H1 (cell line): ENCODE data around the gene HLA-DMB. TPM values are rescaled to one million over a fixed set of nuclear protein-coding genes. Genes with fewer than 3 reads are reported as not detected.
A peak's percentile ranks its signal among the peaks of the same experiment; 100 is the strongest.

Experiments
- CTCF ChIA-PET: fragments of 300-600 bp; sonication (Branson Sonifier 250); formaldehyde crosslinking; loops from one replicate; lab custom pipeline; 2021; ENCODE audit not compliant: partially characterized antibody; lab: Charles Lee
- POLR2A ChIA-PET: fragments of 300-600 bp; sonication (Branson Sonifier 250); formaldehyde crosslinking; loops from one replicate; lab custom pipeline; 2021; ENCODE audit warnings: inconsistent platforms; ENCODE audit not compliant: partially characterized antibody; lab: Charles Lee
- DNase-seq, 2 experiments: peaks; one replicate each; pipeline versions ENCODE4 v3.0.0 to v3.0.0-alpha.2; 2010 to 2022; ENCODE audit warnings: low spot score in 2 of 2, low read depth in 1 of 2, mixed read lengths in 1 of 2
- FAIRE-seq: peaks from 2 replicates; lab custom pipeline; 2011; peaks lifted over from hg19 to GRCh38; lab: Jason Lieb, UNC
- H2AFZ ChIP-seq: 2 replicates; pipeline ENCODE4 v1.8.1; 2012; ENCODE audit warnings: low read length, inconsistent platforms
- H2AK5ac ChIP-seq: 2 replicates; pipeline ENCODE4 v1.6.1; 2013; ENCODE audit warnings: low read depth, low read length
- H2BK120ac ChIP-seq: replicated peaks from 2 replicates; pipeline ENCODE3; 2013; ENCODE audit warnings: low read depth, low read length, inconsistent platforms
- H2BK12ac ChIP-seq: 2 replicates; pipeline ENCODE4 v1.6.1; 2013; ENCODE audit warnings: low read depth, low read length
- H2BK15ac ChIP-seq: 2 replicates; pipeline ENCODE4 v1.6.1; 2013; ENCODE audit warnings: low read length
- H2BK20ac ChIP-seq: 2 replicates; pipeline ENCODE4 v1.6.1; 2013; ENCODE audit warnings: low read length
- H2BK5ac ChIP-seq: 2 replicates; pipeline ENCODE4 v1.6.1; 2013; ENCODE audit warnings: low read depth, low read length
- H3K14ac ChIP-seq: 2 replicates; pipeline ENCODE4 v1.6.1; 2013; ENCODE audit warnings: inconsistent platforms; ENCODE audit not compliant: insufficient read length
- H3K18ac ChIP-seq: 2 replicates; pipeline ENCODE4 v1.6.1; 2013; ENCODE audit warnings: low read length; ENCODE audit errors: extremely low read depth
- H3K23ac ChIP-seq: 2 replicates; pipeline ENCODE4 v1.6.1; 2013; ENCODE audit warnings: inconsistent platforms; ENCODE audit not compliant: insufficient read length
- H3K23me2 ChIP-seq: 2 replicates; pipeline ENCODE4 v1.6.1; 2013; ENCODE audit warnings: low read depth, low read length
- H3K27ac ChIP-seq: 2 replicates; pipeline ENCODE4 v1.6.1; 2011; ENCODE audit warnings: low read depth, low read length, inconsistent platforms
- H3K27me3 ChIP-seq, 4 experiments: replicated peaks in 1 of 4; 1 replicate in 1 of 4; 2 replicates in 3 of 4; pipeline versions ENCODE4 v1.6.1 to v1.8.1; 2011 to 2013; ENCODE audit warnings: low read length in 3 of 4, mild to moderate bottlenecking in 3 of 4, inconsistent platforms in 2 of 4, mixed read lengths in 2 of 4, moderate library complexity in 1 of 4; ENCODE audit not compliant: control insufficient read depth in 3 of 4, insufficient read depth in 3 of 4; ENCODE audit errors: extremely low read depth in 1 of 4
- H3K36me3 ChIP-seq, 4 experiments: 2 replicates each; pipeline versions ENCODE4 v1.6.1 to v1.8.1; 2011 to 2013; ENCODE audit warnings: mild to moderate bottlenecking in 4 of 4, low read length in 3 of 4, moderate library complexity in 2 of 4, control low read depth in 1 of 4, inconsistent platforms in 1 of 4; ENCODE audit not compliant: insufficient read depth in 4 of 4, control insufficient read depth in 2 of 4
- H3K4ac ChIP-seq: replicated peaks from 2 replicates; pipeline ENCODE3; 2013; ENCODE audit warnings: low read length, low read depth, mixed read lengths, inconsistent platforms; ENCODE audit not compliant: insufficient read length
- H3K4me1 ChIP-seq, 4 experiments: replicated peaks in 1 of 4; 1 replicate in 1 of 4; 2 replicates in 3 of 4; pipeline versions ENCODE4 v1.6.1 to v1.8.1; 2011 to 2013; ENCODE audit warnings: low read length in 3 of 4, inconsistent platforms in 2 of 4, mixed read lengths in 1 of 4; ENCODE audit not compliant: insufficient read depth in 4 of 4, control insufficient read depth in 3 of 4
- H3K4me2 ChIP-seq, 2 experiments: 2 replicates each; pipeline versions ENCODE4 v1.6.1 to v1.8.1; 2011 to 2013; ENCODE audit warnings: low read depth in 2 of 2, low read length in 2 of 2, control low read depth in 1 of 2, inconsistent platforms in 1 of 2, mild to moderate bottlenecking in 1 of 2; ENCODE audit not compliant: insufficient read depth in 1 of 2
- H3K4me3 ChIP-seq, 4 experiments: fragments of 200-600, 300-600 bp in 1 of 4; sonication (generic), shearing (Covaris generic), sonication (Bioruptor Twin) in 1 of 4; 2 replicates each; pipeline versions ENCODE4 v1.5.1 to v1.8.1; 2011 to 2016; ENCODE audit warnings: low read length in 4 of 4, low read depth in 3 of 4, control low read depth in 2 of 4, inconsistent platforms in 2 of 4, mild to moderate bottlenecking in 2 of 4, mixed read lengths in 1 of 4, moderate library complexity in 1 of 4; ENCODE audit not compliant: insufficient read depth in 2 of 4; ENCODE audit errors: extremely low read depth in 1 of 4
- H3K56ac ChIP-seq: replicated peaks from 2 replicates; pipeline ENCODE3; 2013; ENCODE audit warnings: low read depth, mild to moderate bottlenecking, mixed read lengths, low read length, inconsistent platforms; ENCODE audit not compliant: insufficient read length
- H3K79me1 ChIP-seq: 2 replicates; pipeline ENCODE4 v1.6.1; 2013; ENCODE audit warnings: low read depth, low read length, control low read depth
- H3K79me2 ChIP-seq, 2 experiments: 2 replicates each; pipeline versions ENCODE4 v1.6.1 to v1.8.1; 2012 to 2013; ENCODE audit warnings: low read length in 2 of 2, mild to moderate bottlenecking in 2 of 2, inconsistent platforms in 1 of 2; ENCODE audit not compliant: insufficient read depth in 2 of 2, control insufficient read depth in 1 of 2
- H3K9ac ChIP-seq, 4 experiments: replicated peaks in 1 of 4; 1 replicate in 1 of 4; 2 replicates in 3 of 4; pipeline versions ENCODE4 v1.6.1 to v1.8.1; 2011 to 2013; ENCODE audit warnings: low read depth in 3 of 4, low read length in 3 of 4, control low read depth in 2 of 4, mild to moderate bottlenecking in 2 of 4, moderate library complexity in 2 of 4, inconsistent platforms in 1 of 4; ENCODE audit errors: extremely low read depth in 1 of 4
- H3K9me3 ChIP-seq, 2 experiments: 2 replicates each; pipeline versions ENCODE4 v1.6.1 to v1.8.1; 2012 to 2013; ENCODE audit warnings: mild to moderate bottlenecking in 2 of 2, moderate library complexity in 2 of 2, control low read depth in 1 of 2, inconsistent platforms in 1 of 2, low read depth in 1 of 2, low read length in 1 of 2, mixed read lengths in 1 of 2; ENCODE audit not compliant: insufficient read depth in 2 of 2
- H4K20me1 ChIP-seq, 2 experiments: replicated peaks in 1 of 2; 2 replicates each; pipeline versions ENCODE3 to v1.8.1; 2011 to 2013; ENCODE audit warnings: inconsistent platforms in 2 of 2, low read length in 2 of 2, mild to moderate bottlenecking in 1 of 2; ENCODE audit not compliant: insufficient read depth in 2 of 2, control insufficient read depth in 1 of 2
- H4K5ac ChIP-seq: 2 replicates; pipeline ENCODE4 v1.6.1; 2013; ENCODE audit warnings: low read length, low read depth, mixed read lengths, inconsistent platforms; ENCODE audit not compliant: insufficient read length
- H4K8ac ChIP-seq: 2 replicates; pipeline ENCODE4 v1.8.0; 2013; ENCODE audit warnings: mild to moderate bottlenecking, moderate library complexity, low read length, inconsistent platforms; ENCODE audit not compliant: insufficient read depth; ENCODE audit errors: extremely low read depth
- H4K91ac ChIP-seq: replicated peaks from 2 replicates; pipeline ENCODE3; 2013; ENCODE audit warnings: low read length, mixed read lengths, inconsistent platforms; ENCODE audit not compliant: insufficient read length
- JUND ChIP-seq: IDR thresholded peaks from 2 replicates; pipeline ENCODE4 v1.6.1; 2011; ENCODE audit warnings: mild to moderate bottlenecking, improper control_type of control experiment, low read length
- NANOG ChIP-seq: IDR thresholded peaks from 2 replicates; pipeline ENCODE4 v1.6.1; 2011; ENCODE audit warnings: low read length, low read depth, mild to moderate bottlenecking, inconsistent platforms; ENCODE audit not compliant: insufficient read depth, poor library complexity, severe bottlenecking
- POLR2A ChIP-seq, 2 experiments: IDR thresholded peaks; 1 replicate in 1 of 2; 2 replicates in 1 of 2; pipeline ENCODE4 v1.6.1; 2011; ENCODE audit warnings: low read depth in 2 of 2, low read length in 2 of 2, mild to moderate bottlenecking in 2 of 2; ENCODE audit errors: control extremely low read depth in 1 of 2
- WGBS, 2 experiments: shearing (Covaris generic) in 1 of 2; methylation state at CpG; one replicate each; pipeline versions ENCODE4 v1.1.6 to v1.1.7; 2013 to 2015; ENCODE audit warnings: low lambda C conversion rate in 2 of 2, mixed read lengths in 2 of 2, inconsistent platforms in 1 of 2, low coverage in 1 of 2, missing lambda C conversion rate in 1 of 2; ENCODE audit not compliant: insufficient replicate concordance in 2 of 2, insufficient coverage in 1 of 2, insufficient read length in 1 of 2; ENCODE audit errors: extremely low coverage in 1 of 2, missing lambda C conversion rate in 1 of 2; 5-methylcytosine and 5-hydroxymethylcytosine counted together
- polyA plus RNA-seq, 7 experiments: library from polyadenylated mRNA; depleted of rRNA in 3 of 7; stranded (reverse) in 5 of 7; unstranded in 2 of 7; fragments of >200 nt in 5 of 7; fragments of 200-250 nt in 2 of 7; gene quantifications; 1 replicate in 5 of 7; 2 replicates in 1 of 7; 4 replicates in 1 of 7; pipeline versions ENCODE4 v1.2.1 to v1.2.3, GENCODE V29; 2011 to 2013; ENCODE audit warnings: missing spikeins in 2 of 7, mixed read lengths in 2 of 7
- total RNA-seq: library from RNA; stranded (reverse); fragmentation: NEBNext Ultra II Directional; extraction: Animal tissue kit (Norgen Biotek cat#: 25700); gene quantifications from 2 replicates; pipeline ENCODE4 v1.2.1, GENCODE V29; 2021

Gene HLA-DMB
- total and polyA plus RNA-seq, 2 of the 8 experiments (the other 6 are each of a cell fraction or from before 2014, with no cell fraction given) = 2.7 to 4.7 TPM

- Histone ChIP-seq H3K4ac (no peak overlapping the region), H3K4me1 (peaks cover 0 to 11% (median 6%) of the 10 kb centered on the region in 4 experiments; a peak in 5 of 7 replicates)
- POLR2A ChIA-PET = interaction anchor here (0.6 to 33.3 kb wide), 8 partner anchors 2 to 434 kb away, joined by 3 to 1158 read pairs (median 4); partner anchors contain the start of genes B3GALT4, BRD2, HLA-DMA and RING1
Measured at GRCh38 chr6:32977953-32978324, 37.1 kb upstream of the HLA-DMB start.

More at GRCh38 chr6:32977953-32978324, 37.1 kb upstream of the HLA-DMB start:
- Histone ChIP-seq H3K9ac (no peak overlapping the region), H2AK5ac (no peak overlapping the region), H3K18ac (no peak overlapping the region)
- TF ChIP-seq NANOG (no peak), POLR2A (IDR thresholded peaks at IDR 0.05; ENCODE audit: control extremely low read depth in 1 of 2, low read depth in 2 of 2, low read length in 2 of 2) (peak in 1 of 2 experiments; percentile 12; a peak in 1 of 3 replicates), JUND (no peak)
- TF ChIP-seq, all 59 proteins: peak for 1
- CTCF ChIA-PET = interaction anchor here (0.7 to 1.4 kb wide), 2 partner anchors 25 to 92 kb away, joined by 3 to 4 read pairs; partner anchors contain the start of gene HLA-DMA
- H2BK20ac ChIP-seq = no peak overlapping the region
- peaks cover 11% of the 10 kb centered on the region for H3K79me1 ChIP-seq
- no peaks in the 10 kb centered on the region for H3K27me3 ChIP-seq
- no peak overlapping the region for H2AFZ ChIP-seq
- no peak overlapping the region for H2BK15ac ChIP-seq
- H3K56ac ChIP-seq = no peak overlapping the region
- no peak overlapping the region for H3K27ac ChIP-seq
- DNase-seq (no peak), FAIRE-seq (no peak)
- H2BK5ac ChIP-seq = no peak overlapping the region
- H3K36me3 ChIP-seq = peaks cover 61 to 93% (median 78%) of the 10 kb centered on the region in 4 experiments
- H4K5ac ChIP-seq = no peak overlapping the region
- peaks cover 61 to 67% of the 10 kb centered on the region in 2 experiments for H4K20me1 ChIP-seq
- H3K14ac ChIP-seq = no peak overlapping the region
- peaks cover 37 to 68% of the 10 kb centered on the region in 2 experiments for H3K79me2 ChIP-seq
- H3K23me2 ChIP-seq = peaks cover 14% of the 10 kb centered on the region
- H2BK120ac ChIP-seq = no peak overlapping the region
- no peak overlapping the region for H3K23ac ChIP-seq
- H2BK12ac ChIP-seq = no peak overlapping the region
- H4K8ac ChIP-seq = no peak overlapping the region
- no peaks in the 10 kb centered on the region; a peak in 1 of 4 replicates for H3K9me3 ChIP-seq
- H3K4me2 ChIP-seq = no peak overlapping the region
- 98% methylated on average over 7 of the region's 7 CpGs; no CpG with 5 or more reads in 1 of the 2 experiments for WGBS, 2 experiments
- no peak overlapping the region for H3K4me3 ChIP-seq
- H4K91ac ChIP-seq = no peak overlapping the region
